Hematopoietic multipotent progenitor cell treated with erythropoietin and hydrocortisone succinate and interleukin-3 and kit ligand, for 4 days (in vitro differentiated cells): ENCODE measurements around the gene BCAS4.

ENCODE experiments used
- DNase-seq: peaks from one replicate; pipeline ENCODE4 v3.0.0-alpha.2; 2015

Gene BCAS4

GRCh38 chr20:50881759-50882424 is 87.0 kb downstream of the BCAS4 start:
- DNase-seq: peak; percentile 24

- no peak for DNase-seq
These were observed 89.0 kb downstream of the BCAS4 start for GRCh38 chr20:50883856-50884255.

DNA sequence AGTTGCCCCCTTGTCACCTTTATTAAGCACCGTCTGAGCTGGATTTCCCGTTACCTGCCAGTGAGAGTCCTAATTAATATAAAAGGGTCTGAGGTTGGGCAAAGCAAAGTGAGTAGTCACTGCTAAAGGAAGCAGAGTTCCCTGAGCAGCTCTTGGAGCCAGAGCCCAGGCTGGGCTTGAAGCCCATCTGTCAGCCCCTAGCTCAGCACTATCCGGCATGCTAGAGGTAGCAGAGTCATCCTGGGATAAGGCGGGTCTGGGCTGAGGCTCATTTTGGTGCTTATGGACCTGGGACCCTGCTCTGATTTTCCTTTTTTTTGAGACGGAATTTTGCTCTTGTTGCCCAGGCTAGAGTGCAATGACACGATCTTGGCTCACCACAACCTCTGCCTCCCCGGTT is 90.2 kb downstream of the BCAS4 start:
- DNase-seq: no peak

GRCh38 chr20:50885781-50886180 is 90.9 kb downstream of the BCAS4 start:
- no peak for DNase-seq

DNA sequence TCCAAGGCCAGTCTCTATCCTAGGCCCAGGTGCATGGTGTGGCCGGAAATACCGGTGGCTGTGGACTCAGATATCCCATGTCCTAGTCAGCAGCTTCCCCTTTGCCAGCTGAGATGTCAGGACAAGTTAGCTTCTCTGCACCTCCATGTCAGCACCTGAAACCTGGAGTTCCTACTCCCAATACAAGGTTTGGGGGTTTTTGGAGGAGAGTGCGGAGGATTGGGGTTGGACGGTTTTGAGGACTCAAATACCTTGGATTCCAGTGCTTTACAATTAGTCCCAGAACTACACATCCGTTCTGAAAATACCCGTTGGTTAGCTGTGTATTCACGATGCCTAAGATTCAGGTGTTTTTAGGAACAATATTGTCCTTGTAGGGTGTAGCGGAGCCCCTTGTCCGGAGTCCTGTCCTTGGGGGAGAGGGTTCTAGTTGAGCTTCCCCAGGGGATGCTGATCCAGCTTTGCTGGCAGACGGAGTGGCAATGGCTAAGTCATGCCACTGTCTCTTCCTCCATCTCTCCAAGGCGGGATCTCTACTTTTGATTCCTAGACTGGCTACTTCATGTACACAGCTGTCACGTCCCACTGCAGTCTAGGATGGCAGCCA is 91.4 kb downstream of the BCAS4 start:
- no peak for DNase-seq

DNA sequence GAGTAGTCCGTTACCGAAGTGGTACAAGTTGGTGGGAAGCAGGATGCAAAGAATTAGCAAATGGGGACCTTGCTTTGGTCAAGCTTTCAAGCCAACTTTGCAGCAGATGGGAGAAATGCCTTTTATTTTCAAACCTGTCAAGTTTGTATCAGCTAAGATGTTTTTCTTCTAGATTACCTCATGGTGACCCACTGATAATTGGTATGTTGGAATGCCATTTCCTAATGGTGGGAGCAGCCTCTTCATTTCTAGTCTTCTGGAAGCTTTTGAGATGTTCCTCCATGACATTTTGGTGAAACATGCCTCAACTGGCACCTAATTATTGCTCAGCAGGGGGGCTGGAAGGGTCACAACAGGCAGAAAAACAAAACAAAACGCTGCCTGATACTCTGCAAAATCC is 92.7 kb downstream of the BCAS4 start:
- no peak for DNase-seq

GRCh38 chr20:50891138-50891537 is 96.3 kb downstream of the BCAS4 start:
- DNase-seq: no peak

DNA sequence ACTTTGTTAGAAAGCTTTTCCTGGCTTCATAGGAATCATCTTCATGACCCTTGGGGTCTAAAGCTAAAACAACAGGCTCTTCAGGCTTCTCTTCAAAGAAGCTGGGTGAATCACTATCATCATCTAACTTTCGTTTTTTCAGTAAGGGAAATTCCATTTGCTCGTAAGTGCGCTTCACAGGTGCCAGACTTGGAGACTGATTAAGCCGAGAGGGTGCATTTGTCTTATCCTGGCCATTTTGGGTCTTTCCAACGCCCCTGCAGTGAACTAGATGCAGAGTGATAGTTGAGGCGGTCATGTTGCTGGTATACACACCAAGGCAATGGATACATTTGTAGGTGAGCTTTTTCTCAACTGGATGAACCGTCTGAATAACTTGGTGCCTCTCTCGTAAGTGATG is 97.5 kb downstream of the BCAS4 start:
- no peak for DNase-seq

GRCh38 chr20:50893620-50894019 is 98.8 kb downstream of the BCAS4 start:
- no peak for DNase-seq

- no peak for DNase-seq
These were observed 100.4 kb downstream of the BCAS4 start for GRCh38 chr20:50895111-50895830.

GRCh38 chr20:50898475-50898874 is 103.6 kb downstream of the BCAS4 start:
- no peak for DNase-seq

- DNase-seq: no peak
These were observed 105.4 kb downstream of the BCAS4 start for GRCh38 chr20:50900261-50900660.

DNA sequence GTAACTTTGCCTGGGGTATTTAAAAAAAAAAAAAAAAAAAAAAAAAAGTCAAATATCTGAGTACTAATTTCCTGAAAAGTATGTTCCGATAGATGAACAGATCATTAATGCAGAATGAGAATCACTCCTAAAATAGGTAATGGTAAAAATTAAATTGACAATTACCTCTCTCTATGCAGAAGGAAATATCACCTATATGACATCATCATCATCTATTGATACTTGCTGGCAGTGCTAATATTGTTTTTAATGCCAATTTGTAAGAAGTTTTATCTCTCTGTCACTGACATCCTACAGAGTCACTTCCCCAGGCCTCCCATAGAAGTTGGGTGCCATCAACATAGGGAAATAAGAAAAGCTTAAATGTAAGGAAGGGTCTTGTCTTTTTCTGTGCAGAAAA is 106.4 kb downstream of the BCAS4 start:
- no peak for DNase-seq

DNA sequence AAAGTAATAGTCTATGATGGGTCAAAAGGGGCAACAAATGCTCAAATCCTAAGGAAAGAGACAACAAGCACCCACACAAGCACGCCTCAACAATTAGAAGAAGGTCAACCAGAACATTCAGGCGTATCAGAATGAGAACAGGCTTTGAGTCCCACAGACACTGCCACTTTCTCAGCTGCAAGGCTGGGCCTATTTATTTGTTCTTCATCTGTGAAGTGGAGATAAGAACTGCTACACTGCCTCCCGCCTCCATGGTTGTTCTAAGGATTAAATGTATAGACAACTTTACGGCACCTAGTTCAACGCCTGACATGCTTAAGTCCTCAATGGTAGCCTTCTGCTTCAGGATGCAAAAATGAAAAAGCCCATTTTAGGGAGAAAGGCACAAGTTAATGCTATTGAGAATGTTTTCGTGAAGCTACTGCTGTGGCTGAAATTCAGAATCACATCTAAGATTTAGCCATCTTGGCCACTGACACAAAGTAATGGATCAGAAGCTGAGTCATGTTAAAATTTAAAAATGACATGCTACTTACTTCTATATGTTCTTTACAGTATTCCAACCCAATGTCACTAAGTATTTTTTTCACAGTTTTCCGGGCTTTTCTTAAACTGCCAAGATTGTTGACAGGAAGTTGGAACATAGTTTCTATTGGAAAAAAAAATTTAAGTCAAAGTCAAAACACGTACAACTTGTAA is 108.6 kb downstream of the BCAS4 start:
- peak; percentile 88 for DNase-seq

DNA sequence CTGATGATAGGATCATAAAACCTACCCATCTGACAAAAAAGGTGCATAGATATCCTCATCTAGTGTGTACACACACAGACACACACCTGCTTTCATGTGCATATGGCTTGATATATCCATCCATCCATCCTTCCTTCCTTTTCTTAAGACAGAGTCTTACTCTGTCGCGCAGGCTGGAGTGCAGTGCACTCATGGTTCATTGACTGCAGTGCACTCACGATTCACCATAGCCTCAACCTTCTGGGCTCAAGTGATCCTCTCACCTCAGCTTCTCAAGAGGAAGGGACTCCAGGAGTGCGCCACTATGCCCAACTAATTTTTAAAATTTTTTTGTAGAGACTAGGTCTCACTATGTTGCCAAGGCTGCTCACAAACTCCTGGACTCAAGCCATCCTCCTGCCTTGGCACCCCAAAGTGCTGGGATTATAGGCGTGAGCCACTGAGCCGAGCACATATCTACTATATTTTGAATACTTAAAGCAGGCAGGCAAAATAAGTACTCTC is 109.3 kb downstream of the BCAS4 start:
- DNase-seq: no peak

GRCh38 chr20:50909413-50909812 is 114.6 kb downstream of the BCAS4 start:
- DNase-seq: no peak

DNA sequence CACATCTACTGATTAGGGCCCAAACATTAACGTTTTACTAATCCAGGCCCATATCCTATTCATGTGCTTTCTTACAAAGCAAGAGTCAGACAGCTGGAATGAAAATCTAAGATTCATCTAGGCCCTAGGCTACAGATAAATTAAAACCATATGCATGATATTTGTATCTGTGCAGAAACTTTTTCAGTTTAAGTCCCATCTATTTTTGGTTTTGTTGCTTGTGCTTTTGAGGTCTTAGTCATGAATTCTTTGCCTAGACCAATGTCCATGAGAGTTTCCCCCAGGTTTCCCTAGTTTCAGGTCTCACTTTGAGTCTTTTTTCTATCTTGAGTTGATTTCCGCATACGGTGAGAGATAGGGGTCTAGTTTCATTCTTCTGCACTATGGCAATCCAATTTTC is 116.2 kb downstream of the BCAS4 start:
- DNase-seq: no peak

DNA sequence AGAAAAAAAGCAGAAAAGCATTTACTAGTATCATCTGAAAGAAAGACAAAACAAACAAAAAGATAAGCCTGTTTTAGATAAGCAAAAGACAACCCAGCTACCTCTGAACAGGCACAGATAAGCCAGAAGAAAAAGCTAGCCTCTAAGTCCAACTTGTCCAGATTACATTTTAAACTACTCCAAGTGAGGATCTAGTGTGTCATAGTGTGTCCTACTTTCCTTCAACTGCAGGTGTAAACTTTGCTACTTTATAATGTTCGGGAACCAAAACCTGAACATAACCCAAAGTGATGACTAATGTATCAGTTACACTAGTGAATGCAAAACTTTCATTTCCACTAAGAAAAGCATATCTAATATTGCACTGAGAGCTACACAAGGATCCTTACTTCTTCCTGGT is 116.9 kb downstream of the BCAS4 start:
- no peak for DNase-seq

DNA sequence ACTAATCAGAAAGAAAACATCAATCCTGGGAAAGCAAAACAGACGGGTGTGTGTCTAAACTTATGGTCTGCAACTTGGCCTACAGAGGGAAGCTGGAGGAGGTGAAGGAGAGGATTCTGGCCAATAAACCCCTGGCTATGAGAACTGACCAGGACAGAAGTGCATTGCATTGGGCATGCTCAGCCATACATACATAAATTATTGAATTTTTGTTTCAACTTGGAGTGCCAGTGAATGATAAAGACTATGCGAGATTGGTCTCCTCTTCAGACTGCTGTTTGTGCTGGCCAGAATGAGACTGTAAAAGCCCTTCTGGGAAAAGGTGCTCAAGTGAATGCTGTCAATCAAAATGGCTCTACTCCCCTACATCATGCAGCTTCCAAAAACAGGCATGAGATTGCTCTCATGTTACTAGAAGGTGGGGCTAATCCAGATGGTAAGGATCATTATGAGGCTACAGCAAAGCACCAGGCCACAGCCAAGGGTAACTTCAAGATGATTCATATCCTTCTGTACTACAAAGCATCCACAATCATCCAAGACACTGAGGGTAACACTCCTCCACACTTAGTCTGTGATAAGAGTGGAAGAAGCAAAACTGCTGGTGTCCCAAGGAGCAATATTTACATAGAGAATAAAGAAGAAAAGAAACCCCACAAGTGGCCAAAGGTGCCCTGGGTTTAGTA is 119.0 kb downstream of the BCAS4 start:
- peak; percentile 27 for DNase-seq

- no peak for DNase-seq
These were observed 120.6 kb downstream of the BCAS4 start for GRCh38 chr20:50915424-50915823.

DNA sequence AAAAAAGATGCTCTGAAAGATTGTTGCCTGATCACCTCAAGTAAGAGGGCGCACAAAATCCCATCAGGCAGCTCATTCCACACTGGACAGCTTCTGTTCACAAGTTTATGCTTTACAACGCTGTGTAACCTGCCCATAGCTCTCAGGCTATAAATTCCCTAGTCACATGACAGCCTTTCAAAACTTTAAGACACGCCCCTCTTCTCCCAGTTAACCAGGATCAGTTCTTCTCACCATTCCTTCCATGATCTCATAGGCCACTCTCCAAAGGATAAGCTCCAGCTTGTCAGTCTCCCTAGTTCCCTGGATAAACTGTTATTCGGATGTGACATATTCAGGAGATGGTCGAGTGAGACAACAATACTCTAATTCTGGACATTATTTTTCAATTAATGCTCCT is 121.4 kb downstream of the BCAS4 start:
- no peak for DNase-seq

DNA sequence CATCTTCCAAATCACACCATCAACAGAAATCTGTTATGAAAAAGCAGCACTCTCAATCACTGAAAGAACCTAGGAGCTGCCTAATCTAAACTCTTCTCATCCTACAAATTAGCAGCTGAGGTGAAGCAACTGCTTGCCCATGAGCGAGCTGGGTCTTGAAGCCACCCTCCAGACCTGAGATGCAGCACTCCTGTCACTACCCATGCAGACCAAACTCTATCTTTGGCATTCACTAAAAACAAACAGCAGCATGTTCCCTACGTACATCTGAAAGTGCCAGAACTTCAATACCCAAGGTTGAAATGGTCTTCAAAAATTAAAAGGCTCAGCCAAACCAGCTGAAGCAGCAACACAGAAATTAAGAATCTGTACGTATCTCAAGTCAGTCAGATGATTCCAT is 122.1 kb downstream of the BCAS4 start:
- no peak for DNase-seq

- DNase-seq: no peak
These were observed 123.5 kb downstream of the BCAS4 start for GRCh38 chr20:50918403-50918802.
